Measurements from ENCODE around the gene GUSB.
"Not testable (repeated sequence)": the region's sequence is repeated elsewhere in the genome, so short reads cannot be mapped to it uniquely, and the experiment has no call there.

The GUSB gene

DNA sequence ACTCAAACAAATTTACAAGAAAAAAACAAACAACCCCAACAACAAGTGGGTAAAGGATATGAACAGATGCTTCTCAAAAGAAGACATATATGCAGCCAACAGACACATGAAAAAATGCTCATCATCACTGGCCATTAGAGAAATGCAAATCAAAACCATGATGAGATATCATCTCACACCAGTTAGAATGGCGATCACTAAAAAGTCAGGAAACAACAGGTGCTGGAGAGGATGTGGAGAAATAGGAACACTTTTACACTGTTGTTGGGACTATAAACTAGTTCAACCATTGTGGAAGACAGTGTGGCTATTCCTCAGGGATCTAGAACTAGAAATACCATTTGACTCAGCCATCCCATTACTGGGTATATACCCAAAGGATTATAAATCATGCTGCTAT is 13.0 kb upstream of the GUSB start:
- H3K4me3 ChIP-seq (ENCODE audit: low read length); H3F3A ChIP-seq (ENCODE audit: insufficient read depth, low read length); H3K9ac ChIP-seq (ENCODE audit: low read length); H3K27ac ChIP-seq (ENCODE audit: low read length); H3K36me3 ChIP-seq (replicated peaks; ENCODE audit: insufficient read depth, low read length); H3K79me2 ChIP-seq (ENCODE audit: low read length); H2AFZ ChIP-seq (ENCODE audit: low read length); H4K20me1 ChIP-seq (ENCODE audit: insufficient read depth, low read length); H3K27me3 ChIP-seq (replicated peaks; ENCODE audit: insufficient read depth, low read length); H3K9me2 ChIP-seq (replicated peaks; ENCODE audit: insufficient read depth, low read length); H3K4me1 ChIP-seq (ENCODE audit: low read length); DNase-seq; H3K9me3 ChIP-seq (replicated peaks; ENCODE audit: insufficient read depth, low read length); H3K4me2 ChIP-seq (ENCODE audit: low read depth, low read length): not testable (repeated sequence)

DNA sequence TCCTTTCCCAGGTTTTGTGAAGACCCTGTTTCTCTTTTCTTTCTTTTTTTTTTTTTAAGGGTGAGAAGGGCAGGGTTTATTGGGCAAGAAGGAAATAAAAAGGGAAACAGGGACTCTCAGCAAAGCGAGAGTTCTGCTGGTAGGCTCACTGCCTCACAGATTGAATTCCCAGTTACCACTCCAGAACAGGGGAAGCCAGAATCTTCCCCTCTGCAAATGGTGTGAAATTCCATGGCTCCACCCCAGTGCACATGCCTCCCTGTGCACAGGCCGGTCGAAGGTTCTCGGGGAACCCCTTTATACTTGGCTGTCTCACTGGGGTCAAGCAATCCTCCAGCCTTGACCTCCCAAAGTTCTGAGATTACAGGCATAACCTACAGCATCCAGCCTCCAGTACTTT is 10.5 kb upstream of the GUSB start:
- Histone ChIP-seq H3K4me1 (ENCODE audit: low read length) (no peaks in the 10 kb centered on the region), H4K20me1 (ENCODE audit: insufficient read depth, low read length) (no peaks in the 10 kb centered on the region), H3K27me3 (replicated peaks; ENCODE audit: insufficient read depth, low read length) (no peaks in the 10 kb centered on the region), H3K4me3 (ENCODE audit: low read length) (no peak overlapping the region), H3K4me2 (ENCODE audit: low read depth, low read length) (no peak overlapping the region), H3K9me2 (replicated peaks; ENCODE audit: insufficient read depth, low read length) (no peaks in the 10 kb centered on the region), H3K27ac (ENCODE audit: low read length) (no peak overlapping the region), H3K9me3 (replicated peaks; ENCODE audit: insufficient read depth, low read length) (no peaks in the 10 kb centered on the region), H2AFZ (ENCODE audit: low read length) (no peak overlapping the region), H3F3A (ENCODE audit: insufficient read depth, low read length) (no peaks in the 10 kb centered on the region), H3K9ac (ENCODE audit: low read length) (no peak overlapping the region), H3K36me3 (replicated peaks; ENCODE audit: insufficient read depth, low read length) (no peaks in the 10 kb centered on the region), H3K79me2 (ENCODE audit: low read length) (no peaks in the 10 kb centered on the region)
- TF ChIP-seq EZH2phosphoT487 (IDR thresholded peaks at IDR 0.05; ENCODE audit: low read length) (no peak), CTCF (IDR thresholded peaks at IDR 0.05; ENCODE audit: low read length) (no peak), EZH2 (optimal IDR thresholded peaks at IDR 0.05; ENCODE audit: low read depth, low read length) (no peak)
- DNase-seq: no peak

DNA sequence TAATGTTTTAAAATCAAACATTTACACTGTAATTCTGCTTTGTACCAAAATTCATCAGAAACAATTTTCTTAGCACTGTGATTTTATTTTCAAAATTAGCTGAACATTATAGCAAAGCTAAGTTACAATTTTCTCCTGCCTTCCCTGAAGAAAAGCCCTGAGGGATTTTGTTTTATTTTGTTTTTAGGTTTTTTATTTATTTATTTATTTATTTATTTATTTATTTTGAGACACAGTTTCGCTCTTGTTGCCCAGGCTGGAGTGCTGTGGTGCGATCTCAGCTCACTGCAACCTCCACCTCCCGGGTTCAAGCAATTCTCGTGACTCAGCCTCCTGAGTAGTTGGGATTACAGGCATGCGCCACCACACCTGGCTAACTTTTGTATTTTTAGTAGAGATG is 9.8 kb upstream of the GUSB start:
- not testable (repeated sequence) for H3K9me2 ChIP-seq (replicated peaks; ENCODE audit: insufficient read depth, low read length); H3K79me2 ChIP-seq (ENCODE audit: low read length); H3F3A ChIP-seq (ENCODE audit: insufficient read depth, low read length); H3K9me3 ChIP-seq (replicated peaks; ENCODE audit: insufficient read depth, low read length); H3K36me3 ChIP-seq (replicated peaks; ENCODE audit: insufficient read depth, low read length); H3K4me3 ChIP-seq (ENCODE audit: low read length); H3K4me2 ChIP-seq (ENCODE audit: low read depth, low read length); DNase-seq; H4K20me1 ChIP-seq (ENCODE audit: insufficient read depth, low read length); H3K4me1 ChIP-seq (ENCODE audit: low read length); H3K27ac ChIP-seq (ENCODE audit: low read length); H3K9ac ChIP-seq (ENCODE audit: low read length); H3K27me3 ChIP-seq (replicated peaks; ENCODE audit: insufficient read depth, low read length); H2AFZ ChIP-seq (ENCODE audit: low read length)

DNA sequence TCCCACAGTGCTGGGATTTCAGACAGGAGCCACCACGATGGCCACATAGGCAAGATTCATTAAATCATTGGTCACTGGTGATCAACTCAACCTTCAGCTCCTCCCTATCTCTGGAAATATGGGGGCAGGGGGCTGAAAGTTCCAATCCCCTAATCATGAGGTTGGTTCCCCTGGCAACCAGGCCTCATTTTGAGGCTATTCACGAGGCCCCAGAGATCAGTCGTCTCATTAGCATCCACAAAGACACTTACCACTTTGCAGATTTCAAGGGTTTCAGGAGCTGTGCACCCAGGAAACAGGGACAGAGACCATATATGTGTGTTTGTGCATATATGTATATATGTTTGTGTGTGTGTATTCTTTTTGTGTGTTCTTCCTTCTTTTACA is 7.7 kb upstream of the GUSB start:
- Histone ChIP-seq H3K9me2 (replicated peaks; ENCODE audit: insufficient read depth, low read length) (no peaks in the 10 kb centered on the region), H4K20me1 (ENCODE audit: insufficient read depth, low read length) (no peaks in the 10 kb centered on the region), H3K27me3 (replicated peaks; ENCODE audit: insufficient read depth, low read length) (no peaks in the 10 kb centered on the region), H3K4me3 (ENCODE audit: low read length) (no peak overlapping the region), H3K4me1 (ENCODE audit: low read length) (no peaks in the 10 kb centered on the region), H3K27ac (ENCODE audit: low read length) (no peak overlapping the region), H2AFZ (ENCODE audit: low read length) (no peak overlapping the region), H3K9me3 (replicated peaks; ENCODE audit: insufficient read depth, low read length) (no peaks in the 10 kb centered on the region), H3K36me3 (replicated peaks; ENCODE audit: insufficient read depth, low read length) (no peaks in the 10 kb centered on the region), H3K4me2 (ENCODE audit: low read depth, low read length) (no peak overlapping the region), H3K79me2 (ENCODE audit: low read length) (no peaks in the 10 kb centered on the region), H3K9ac (ENCODE audit: low read length) (no peak overlapping the region), H3F3A (ENCODE audit: insufficient read depth, low read length) (no peaks in the 10 kb centered on the region)
- TF ChIP-seq EZH2phosphoT487 (IDR thresholded peaks at IDR 0.05; ENCODE audit: low read length): no peak
- no peak for TF ChIP-seq EZH2 (optimal IDR thresholded peaks at IDR 0.05; ENCODE audit: low read depth, low read length)
- no peak for TF ChIP-seq CTCF (IDR thresholded peaks at IDR 0.05; ENCODE audit: low read length)
- no peak for DNase-seq

DNA sequence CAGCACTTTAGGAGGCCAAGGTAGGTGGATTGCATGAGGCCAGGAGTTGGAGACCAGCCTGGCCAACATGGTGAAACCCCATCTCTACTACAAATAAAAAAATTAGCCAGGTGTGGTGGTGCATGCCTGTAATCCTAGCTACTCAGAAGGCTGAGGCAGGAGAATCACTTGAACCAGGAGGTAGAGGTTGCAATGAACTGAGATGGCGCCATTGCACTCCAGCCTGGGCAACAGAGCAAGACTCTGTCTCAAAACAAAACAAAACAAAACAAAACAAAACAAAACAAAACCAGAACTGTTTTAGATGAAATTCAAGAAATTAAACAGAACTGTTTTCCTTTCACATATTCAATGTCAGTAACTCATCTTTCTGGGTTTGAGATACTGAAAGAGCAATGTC is 6.5 kb upstream of the GUSB start:
- H3K9ac ChIP-seq (ENCODE audit: low read length); H3F3A ChIP-seq (ENCODE audit: insufficient read depth, low read length); H3K9me3 ChIP-seq (replicated peaks; ENCODE audit: insufficient read depth, low read length); H3K4me2 ChIP-seq (ENCODE audit: low read depth, low read length); H2AFZ ChIP-seq (ENCODE audit: low read length); H3K4me1 ChIP-seq (ENCODE audit: low read length); DNase-seq; H3K9me2 ChIP-seq (replicated peaks; ENCODE audit: insufficient read depth, low read length); H3K79me2 ChIP-seq (ENCODE audit: low read length); H3K27me3 ChIP-seq (replicated peaks; ENCODE audit: insufficient read depth, low read length); H3K36me3 ChIP-seq (replicated peaks; ENCODE audit: insufficient read depth, low read length); H4K20me1 ChIP-seq (ENCODE audit: insufficient read depth, low read length); H3K27ac ChIP-seq (ENCODE audit: low read length); H3K4me3 ChIP-seq (ENCODE audit: low read length): not testable (repeated sequence)
